Measurements from ENCODE around the gene CACNA2D4. TPM values are rescaled to one million over a fixed set of nuclear protein-coding genes. Genes with fewer than 3 reads are reported as not detected.
A peak's percentile ranks its signal among the peaks of the same experiment; 100 is the strongest.

Gene CACNA2D4
- total RNA-seq, 4 donors from 2014 or later = 10.1 to 16.2 (median 11.4) TPM

DNA sequence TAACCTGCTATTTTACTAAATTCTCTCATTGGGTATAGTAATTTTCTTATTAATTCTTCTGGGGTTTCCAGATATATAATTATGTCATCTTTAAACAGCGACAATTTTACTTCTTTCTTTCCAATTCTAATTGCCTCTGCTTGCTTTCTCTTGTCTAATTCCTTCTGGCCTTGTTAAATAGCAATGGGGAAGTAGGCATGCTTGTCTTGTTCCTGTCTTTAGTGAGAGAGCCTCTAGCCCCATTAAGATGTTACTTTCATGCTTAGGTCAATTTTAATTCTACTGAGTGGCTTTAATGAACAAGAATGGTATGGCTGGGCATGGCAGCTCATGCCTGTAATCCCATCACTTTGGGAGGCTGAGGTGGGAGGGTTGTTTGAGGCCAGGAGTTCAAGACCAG, 66.4 kb downstream of the CACNA2D4 start:
- DNase-seq (ENCODE audit: low spot score in 2 of 2) = no peak
- WGBS, 2 donors = 77 to 83% methylated on average over 1 of the region's 1 CpG
- no peak for TF ChIP-seq EP300 (IDR thresholded peaks at IDR 0.05)
- TF ChIP-seq, protein P1, sequence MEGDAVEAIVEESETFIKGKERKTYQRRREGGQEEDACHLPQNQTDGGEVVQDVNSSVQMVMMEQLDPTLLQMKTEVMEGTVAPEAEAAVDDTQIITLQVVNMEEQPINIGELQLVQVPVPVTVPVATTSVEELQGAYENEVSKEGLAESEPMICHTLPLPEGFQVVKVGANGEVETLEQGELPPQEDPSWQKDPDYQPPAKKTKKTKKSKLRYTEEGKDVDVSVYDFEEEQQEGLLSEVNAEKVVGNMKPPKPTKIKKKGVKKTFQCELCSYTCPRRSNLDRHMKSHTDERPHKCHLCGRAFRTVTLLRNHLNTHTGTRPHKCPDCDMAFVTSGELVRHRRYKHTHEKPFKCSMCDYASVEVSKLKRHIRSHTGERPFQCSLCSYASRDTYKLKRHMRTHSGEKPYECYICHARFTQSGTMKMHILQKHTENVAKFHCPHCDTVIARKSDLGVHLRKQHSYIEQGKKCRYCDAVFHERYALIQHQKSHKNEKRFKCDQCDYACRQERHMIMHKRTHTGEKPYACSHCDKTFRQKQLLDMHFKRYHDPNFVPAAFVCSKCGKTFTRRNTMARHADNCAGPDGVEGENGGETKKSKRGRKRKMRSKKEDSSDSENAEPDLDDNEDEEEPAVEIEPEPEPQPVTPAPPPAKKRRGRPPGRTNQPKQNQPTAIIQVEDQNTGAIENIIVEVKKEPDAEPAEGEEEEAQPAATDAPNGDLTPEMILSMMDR (IDR thresholded peaks at IDR 0.05) = no peak
- TF ChIP-seq POLR2A (IDR thresholded peaks at IDR 0.05) = no peak
- peaks cover 0 to 31% (median 4%) of the 10 kb centered on the region in 4 donors for H3K9me3 ChIP-seq
- H3K36me3 ChIP-seq = no peaks in the 10 kb centered on the region
- no peaks in the 10 kb centered on the region for H3K4me1 ChIP-seq
- no peak overlapping the region for H3K27ac ChIP-seq
- H3K4me3 ChIP-seq = no peak overlapping the region
- no peaks in the 10 kb centered on the region for H3K27me3 ChIP-seq

DNA sequence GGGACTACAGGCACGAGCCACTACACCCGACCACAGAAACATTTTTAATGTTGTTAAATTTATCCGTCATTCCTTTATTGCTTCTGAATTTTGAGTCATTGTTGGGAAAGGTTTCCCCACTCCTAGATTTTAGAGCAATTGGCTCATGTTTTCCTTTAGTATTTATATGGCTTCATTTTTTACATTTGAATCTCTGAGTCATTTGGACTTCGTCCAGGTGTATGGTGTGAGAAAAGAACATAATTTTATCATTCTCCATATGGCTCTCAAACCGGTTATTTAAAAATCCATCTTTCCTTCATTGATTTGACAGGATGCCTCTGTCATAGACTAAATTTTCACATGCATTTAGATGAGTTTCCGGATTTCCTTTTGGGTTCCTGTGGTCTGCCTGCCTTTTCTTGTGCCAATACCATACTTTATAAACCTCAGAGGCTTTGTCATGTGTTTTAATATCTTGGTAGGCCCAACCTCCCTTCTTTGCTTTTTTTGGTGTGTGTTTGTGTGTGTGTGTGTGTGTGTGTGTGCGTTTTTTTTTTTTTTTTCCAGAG, 67.2 kb downstream of the CACNA2D4 start:
- Histone ChIP-seq H3K4me1 (no peaks in the 10 kb centered on the region), H3K27me3 (no peaks in the 10 kb centered on the region), H3K27ac (no peak overlapping the region), H3K9me3 (peaks cover 0 to 23% (median 4%) of the 10 kb centered on the region in 4 donors), H3K4me3 (no peak overlapping the region), H3K36me3 (no peaks in the 10 kb centered on the region)
- 63 to 66% methylated on average over 7 of the region's 7 CpGs for WGBS, 2 donors
- DNase-seq (ENCODE audit: low spot score in 2 of 2) = no peak
- TF ChIP-seq EP300 (IDR thresholded peaks at IDR 0.05) = no peak
- TF ChIP-seq, protein P1 (IDR thresholded peaks at IDR 0.05) = no peak
- no peak for TF ChIP-seq POLR2A (IDR thresholded peaks at IDR 0.05)

DNA sequence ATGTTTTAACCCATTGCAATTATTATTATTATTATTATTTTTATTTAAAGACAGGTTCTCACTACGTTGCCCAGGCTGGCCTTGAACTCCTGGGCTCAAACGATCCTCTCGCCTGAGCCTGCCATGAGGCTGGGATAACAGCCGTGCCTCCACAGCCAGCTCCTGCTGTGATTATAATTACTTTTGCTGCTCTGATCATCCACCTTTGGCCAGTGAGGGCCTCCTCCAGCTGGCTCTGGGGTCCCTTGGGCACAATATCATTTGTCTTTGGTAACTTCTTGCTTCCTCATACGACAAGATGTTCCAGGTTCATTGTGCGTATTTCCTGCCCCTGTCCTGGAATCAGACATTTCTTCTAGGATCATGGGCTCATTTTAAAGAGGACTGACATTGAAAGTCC, 69.7 kb downstream of the CACNA2D4 start:
- TF ChIP-seq, protein P1 (IDR thresholded peaks at IDR 0.05) = no peak
- no peak for TF ChIP-seq EP300 (IDR thresholded peaks at IDR 0.05)
- 61 to 67% methylated on average over 6 of the region's 6 CpGs for WGBS, 2 donors
- no peak overlapping the region for H3K27ac ChIP-seq
- peaks cover 0 to 5% of the 10 kb centered on the region in 2 donors for H3K27me3 ChIP-seq
- H3K36me3 ChIP-seq = no peaks in the 10 kb centered on the region
- H3K4me3 ChIP-seq = no peak overlapping the region
- DNase-seq (ENCODE audit: low spot score in 2 of 2) = no peak
- no peaks in the 10 kb centered on the region for H3K9me3 ChIP-seq
- H3K4me1 ChIP-seq = no peaks in the 10 kb centered on the region

DNA sequence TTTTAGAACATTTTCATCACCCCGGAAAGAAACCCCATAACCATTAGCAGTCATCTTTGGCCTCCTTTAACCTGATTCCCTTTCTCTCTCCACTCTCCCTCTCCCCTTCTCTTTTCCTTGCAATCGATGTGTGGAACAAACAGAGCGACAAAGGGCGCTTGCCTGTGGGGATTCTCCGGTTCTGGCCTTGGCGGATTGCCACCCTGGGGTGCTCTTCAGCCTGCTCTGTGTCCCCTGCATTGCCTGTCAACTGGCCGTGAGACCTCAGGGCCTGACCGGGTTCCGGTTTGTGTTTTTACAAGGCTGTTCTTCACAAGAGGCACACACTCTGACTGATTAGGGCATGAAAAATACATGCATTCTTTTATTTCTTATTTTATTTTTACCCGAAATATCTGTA, 70.3 kb downstream of the CACNA2D4 start:
- no peaks in the 10 kb centered on the region for H3K4me1 ChIP-seq
- H3K27ac ChIP-seq = no peak overlapping the region
- H3K4me3 ChIP-seq = no peak overlapping the region
- 53 to 66% methylated on average over 10 of the region's 10 CpGs for WGBS, 2 donors
- DNase-seq (ENCODE audit: low spot score in 2 of 2) = peak in 1 of 2 donors; percentile 4
- H3K27me3 ChIP-seq = peaks cover 0 to 11% of the 10 kb centered on the region in 2 donors
- H3K36me3 ChIP-seq = no peaks in the 10 kb centered on the region
- TF ChIP-seq, protein P1 (IDR thresholded peaks at IDR 0.05) = no peak
- no peak for TF ChIP-seq EP300 (IDR thresholded peaks at IDR 0.05)
- TF ChIP-seq POLR2A (IDR thresholded peaks at IDR 0.05) = no peak
- H3K9me3 ChIP-seq = no peaks in the 10 kb centered on the region

DNA sequence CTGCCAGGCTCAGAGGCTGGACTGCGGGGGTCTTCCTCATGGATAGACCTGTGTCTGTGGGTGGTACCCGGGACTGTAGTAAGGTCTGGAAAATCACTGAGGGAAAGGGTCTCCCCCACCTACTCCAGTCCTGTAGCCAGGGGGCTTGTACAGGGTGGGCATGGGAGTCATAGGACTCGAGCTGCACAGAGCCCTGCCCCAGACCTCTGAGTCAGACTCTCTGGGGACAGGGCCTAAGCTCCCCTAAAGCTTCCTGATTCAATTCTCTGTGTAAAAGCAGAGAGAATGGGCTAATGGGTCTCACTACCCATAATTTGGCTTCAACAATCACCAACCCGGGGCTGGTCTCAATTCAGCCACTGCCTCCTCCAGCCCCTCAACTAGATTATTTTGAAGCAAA, 71.0 kb downstream of the CACNA2D4 start:
- Histone ChIP-seq H3K9me3 (no peaks in the 10 kb centered on the region), H3K27ac (no peak overlapping the region), H3K27me3 (peaks cover 0 to 18% of the 10 kb centered on the region in 2 donors), H3K36me3 (no peaks in the 10 kb centered on the region), H3K4me3 (no peak overlapping the region), H3K4me1 (no peaks in the 10 kb centered on the region)
- 56 to 68% methylated on average over 4 of the region's 4 CpGs for WGBS, 2 donors
- DNase-seq (ENCODE audit: low spot score in 2 of 2) = no peak
- TF ChIP-seq EP300 (IDR thresholded peaks at IDR 0.05) = no peak
- TF ChIP-seq, protein P1 (IDR thresholded peaks at IDR 0.05) = no peak
- TF ChIP-seq POLR2A (IDR thresholded peaks at IDR 0.05) = no peak
